GM10266 (cell line): ENCODE measurements around the gene TMEM117.
"Not testable (repeated sequence)": the region's sequence is repeated elsewhere in the genome, so short reads cannot be mapped to it uniquely, and the experiment has no call there.

Experiments used
- DNase-seq: peaks from one replicate; pipeline ENCODE4 v3.0.0; 2012; ENCODE audit errors: extremely low spot score
- CTCF ChIP-seq: IDR thresholded peaks from 2 replicates; pipeline ENCODE4 v1.5.1; 2012; ENCODE audit warnings: mild to moderate bottlenecking, low read depth; ENCODE audit not compliant: control insufficient read depth, insufficient read depth; ENCODE audit errors: missing control alignments

The TMEM117 gene

GRCh38 chr12:44159216-44159615 is 323.3 kb downstream of the TMEM117 start:
- DNase-seq: no peak
- no peak for TF ChIP-seq CTCF

GRCh38 chr12:44159862-44160261 is 324.0 kb downstream of the TMEM117 start:
- TF ChIP-seq CTCF: no peak
- no peak for DNase-seq

GRCh38 chr12:44162961-44163360 is 327.1 kb downstream of the TMEM117 start:
- no peak for TF ChIP-seq CTCF
- DNase-seq: no peak

GRCh38 chr12:44174053-44174452 is 338.2 kb downstream of the TMEM117 start:
- no peak for DNase-seq
- no peak for TF ChIP-seq CTCF

DNA sequence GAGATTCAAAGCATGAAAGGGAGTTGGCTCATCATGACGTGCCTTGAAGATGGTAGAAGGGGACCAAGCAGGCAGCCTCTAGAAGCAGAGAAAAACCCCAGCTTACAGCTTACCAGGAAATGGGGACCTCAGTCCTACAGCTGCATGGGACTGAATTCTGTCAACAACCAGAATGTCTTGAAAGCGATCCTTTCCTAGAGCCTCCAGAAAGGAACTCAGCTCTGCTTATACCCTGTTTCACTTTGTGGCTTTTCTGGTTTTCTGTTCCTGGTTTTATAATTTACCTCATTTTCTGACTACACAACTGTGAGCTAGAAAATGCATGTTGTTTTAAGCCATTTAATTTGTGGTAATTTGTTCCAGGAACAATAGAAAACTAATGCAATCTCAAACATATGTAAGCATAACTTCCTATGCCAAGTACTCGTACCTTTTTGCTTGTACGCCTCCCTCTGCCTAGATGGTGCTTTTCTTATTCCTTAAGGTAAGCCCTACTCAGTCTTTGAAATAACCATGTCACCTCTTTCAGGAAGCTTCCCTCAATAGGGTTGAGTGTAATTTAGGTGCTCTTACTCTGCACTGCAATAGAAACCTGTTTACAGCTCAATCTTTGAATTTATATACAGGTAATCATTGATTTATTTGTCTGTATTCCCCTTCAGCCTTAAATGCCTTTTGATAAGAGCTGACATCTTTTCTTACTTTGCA is 348.8 kb downstream of the TMEM117 start:
- no peak for TF ChIP-seq CTCF
- peak; percentile 12 for DNase-seq

- DNase-seq: peak; percentile 21
- TF ChIP-seq CTCF: no peak
Observed at GRCh38 chr12:44193281-44193680, 357.4 kb downstream of the TMEM117 start.

DNA sequence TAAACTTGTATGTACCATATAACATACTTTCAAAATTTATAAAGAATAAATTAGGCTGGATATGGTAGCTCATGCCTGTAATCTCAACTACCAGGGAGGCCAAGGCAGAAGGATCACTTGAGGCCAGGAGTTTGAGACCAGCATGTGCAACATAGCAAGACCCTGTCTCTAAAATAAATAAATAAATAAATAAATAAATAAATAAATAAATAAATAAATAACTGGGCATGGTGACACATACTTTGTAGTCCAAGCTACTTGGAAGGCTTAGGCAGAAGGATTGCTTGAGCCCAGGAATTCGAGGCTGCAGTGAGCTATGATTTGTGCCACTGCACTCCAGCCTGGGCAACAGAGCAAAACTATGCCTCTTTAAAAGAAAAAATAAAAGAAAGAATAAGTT is 359.8 kb downstream of the TMEM117 start:
- DNase-seq: not testable (repeated sequence)

DNA sequence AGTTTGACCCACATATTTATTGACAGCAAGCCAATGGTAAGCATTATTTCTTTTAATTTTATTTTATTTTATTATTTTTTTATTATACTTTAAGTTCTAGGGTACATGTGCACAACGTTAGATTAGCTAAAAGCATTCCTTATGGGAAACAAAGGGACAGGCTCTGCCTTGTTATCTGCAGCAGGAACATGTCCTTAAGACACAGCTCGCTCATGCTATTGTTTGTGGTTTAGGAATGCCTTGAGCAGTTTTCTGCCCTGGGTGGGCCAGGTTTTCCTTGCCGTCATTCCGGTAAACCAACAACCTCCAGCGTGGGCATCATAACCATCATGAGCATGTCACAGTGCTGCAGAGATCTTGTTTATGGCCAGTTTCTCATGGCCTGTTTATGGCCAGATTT is 370.2 kb downstream of the TMEM117 start:
- no peak for DNase-seq
- no peak for TF ChIP-seq CTCF
